Activated CD4-positive, alpha-beta memory T cell treated with anti-CD3 and anti-CD28 coated beads for 36 hours (primary cell): Measurements from ENCODE around the gene CILP2. TPM values are rescaled to one million over a fixed set of nuclear protein-coding genes. Genes with fewer than 3 reads are reported as not detected.

Experiments used
- CTCF ChIA-PET: fragments of 350-600 bp; sonication (Branson Sonifier 250); formaldehyde crosslinking; loops from one replicate; lab custom pipeline; 2021; ENCODE audit warnings: antibody characterized with exemption, inconsistent platforms; lab: Charles Lee
- POLR2A ChIA-PET: fragments of 350-600 bp; sonication (Branson Sonifier 250); formaldehyde crosslinking; loops from one replicate; lab custom pipeline; 2021; ENCODE audit warnings: antibody characterized with exemption; lab: Charles Lee
- DNase-seq: peaks from one replicate; pipeline ENCODE4 v3.0.0-alpha.2; 2020
- H3K27ac Mint-ChIP-seq: one replicate; pipeline ENCODE4 v1.8.0; 2021; ENCODE audit warnings: mixed read lengths
- H3K27me3 Mint-ChIP-seq: one replicate; pipeline ENCODE4 v1.8.0; 2021; ENCODE audit warnings: mixed read lengths
- H3K36me3 Mint-ChIP-seq: one replicate; pipeline ENCODE4 v1.8.0; 2021; ENCODE audit warnings: mixed read lengths
- H3K4me1 Mint-ChIP-seq: one replicate; pipeline ENCODE4 v1.8.0; 2021; ENCODE audit warnings: low read depth, mixed read lengths
- H3K4me3 Mint-ChIP-seq: one replicate; pipeline ENCODE4 v1.8.0; 2021; ENCODE audit warnings: mild to moderate bottlenecking, mixed read lengths
- H3K9me3 Mint-ChIP-seq: one replicate; pipeline ENCODE4 v1.8.0; 2021; ENCODE audit warnings: mixed read lengths
- intact Hi-C: fragments of 100-400 bp; cut with micrococcal nuclease; formaldehyde crosslinking; loops from one replicate; pipeline ENCODE4 v1.15.1; 2023
- total RNA-seq, 2 experiments: library from RNA; stranded (reverse); gene quantifications; one replicate each; pipeline ENCODE4 v1.2.3, GENCODE V29; 2021

CILP2 gene, protein sequence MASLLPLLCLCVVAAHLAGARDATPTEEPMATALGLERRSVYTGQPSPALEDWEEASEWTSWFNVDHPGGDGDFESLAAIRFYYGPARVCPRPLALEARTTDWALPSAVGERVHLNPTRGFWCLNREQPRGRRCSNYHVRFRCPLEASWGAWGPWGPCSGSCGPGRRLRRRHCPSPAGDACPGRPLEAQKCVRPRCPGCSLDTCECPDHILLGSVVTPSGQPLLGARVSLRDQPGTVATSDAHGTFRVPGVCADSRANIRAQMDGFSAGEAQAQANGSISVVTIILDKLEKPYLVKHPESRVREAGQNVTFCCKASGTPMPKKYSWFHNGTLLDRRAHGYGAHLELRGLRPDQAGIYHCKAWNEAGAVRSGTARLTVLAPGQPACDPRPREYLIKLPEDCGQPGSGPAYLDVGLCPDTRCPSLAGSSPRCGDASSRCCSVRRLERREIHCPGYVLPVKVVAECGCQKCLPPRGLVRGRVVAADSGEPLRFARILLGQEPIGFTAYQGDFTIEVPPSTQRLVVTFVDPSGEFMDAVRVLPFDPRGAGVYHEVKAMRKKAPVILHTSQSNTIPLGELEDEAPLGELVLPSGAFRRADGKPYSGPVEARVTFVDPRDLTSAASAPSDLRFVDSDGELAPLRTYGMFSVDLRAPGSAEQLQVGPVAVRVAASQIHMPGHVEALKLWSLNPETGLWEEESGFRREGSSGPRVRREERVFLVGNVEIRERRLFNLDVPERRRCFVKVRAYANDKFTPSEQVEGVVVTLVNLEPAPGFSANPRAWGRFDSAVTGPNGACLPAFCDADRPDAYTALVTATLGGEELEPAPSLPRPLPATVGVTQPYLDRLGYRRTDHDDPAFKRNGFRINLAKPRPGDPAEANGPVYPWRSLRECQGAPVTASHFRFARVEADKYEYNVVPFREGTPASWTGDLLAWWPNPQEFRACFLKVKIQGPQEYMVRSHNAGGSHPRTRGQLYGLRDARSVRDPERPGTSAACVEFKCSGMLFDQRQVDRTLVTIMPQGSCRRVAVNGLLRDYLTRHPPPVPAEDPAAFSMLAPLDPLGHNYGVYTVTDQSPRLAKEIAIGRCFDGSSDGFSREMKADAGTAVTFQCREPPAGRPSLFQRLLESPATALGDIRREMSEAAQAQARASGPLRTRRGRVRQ
- total RNA-seq = under 1 TPM; 0.44 to 0.50 TPM

DNA sequence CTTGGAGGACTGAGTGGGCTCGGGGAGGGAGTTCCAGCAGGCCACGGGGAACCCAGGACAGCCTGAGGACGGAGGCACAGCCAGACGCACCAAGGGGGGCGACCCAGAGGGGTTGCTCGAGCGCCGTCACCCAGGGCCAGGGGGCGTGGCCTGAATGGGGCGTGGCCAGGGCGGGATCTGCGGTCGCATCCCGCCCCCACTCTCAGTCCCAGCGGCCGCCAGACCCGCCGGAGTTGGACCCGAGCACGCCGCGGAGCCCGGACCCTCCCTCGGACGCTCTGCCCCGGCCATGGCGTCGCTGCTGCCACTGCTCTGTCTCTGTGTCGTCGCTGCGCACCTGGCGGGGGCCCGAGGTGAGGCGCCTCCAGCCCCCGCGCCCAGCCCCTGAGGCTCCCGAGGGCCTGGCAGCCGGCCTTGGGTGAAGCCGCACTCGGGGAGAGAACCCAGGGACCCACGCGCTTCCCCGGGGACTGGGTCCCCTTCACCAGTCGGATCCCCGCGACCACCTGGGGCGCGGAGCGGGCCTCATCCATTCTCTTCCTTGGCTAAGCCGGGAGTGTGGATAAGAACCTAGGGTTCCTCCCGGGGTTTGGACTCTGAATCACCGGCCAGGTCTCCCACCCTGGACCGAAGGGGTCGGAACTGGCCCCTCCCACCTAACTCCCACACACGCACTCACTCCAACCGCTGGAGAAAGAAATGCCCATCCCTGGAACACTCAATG is at the start of gene CILP2:
Gene CILP2 (plus strand): TSS at position 205 of the 724 bp plus-strand sequence. CDS start 85 bp downstream, at position 290.
- Mint-ChIP-seq H3K36me3 (no peaks in the 10 kb centered on the region), H3K27ac (peak within 1 kb of the TSS; percentile 19), H3K27me3 (peaks cover 5% of the 10 kb centered on the region), H3K4me3 (peak within 1 kb of the TSS; percentile 39), H3K9me3 (no peaks in the 10 kb centered on the region), H3K4me1 (peaks cover 26% of the 10 kb centered on the region)
- POLR2A ChIA-PET = no interaction called here
- peak; percentile 51 for DNase-seq
- CTCF ChIA-PET = interaction anchor here (1.2 to 3.3 kb wide), 2 partner anchors 15 to 106 kb away, joined by 6 to 35 read pairs; partner anchors contain the start of gene GMIP
- intact Hi-C loops = no loop called here

DNA sequence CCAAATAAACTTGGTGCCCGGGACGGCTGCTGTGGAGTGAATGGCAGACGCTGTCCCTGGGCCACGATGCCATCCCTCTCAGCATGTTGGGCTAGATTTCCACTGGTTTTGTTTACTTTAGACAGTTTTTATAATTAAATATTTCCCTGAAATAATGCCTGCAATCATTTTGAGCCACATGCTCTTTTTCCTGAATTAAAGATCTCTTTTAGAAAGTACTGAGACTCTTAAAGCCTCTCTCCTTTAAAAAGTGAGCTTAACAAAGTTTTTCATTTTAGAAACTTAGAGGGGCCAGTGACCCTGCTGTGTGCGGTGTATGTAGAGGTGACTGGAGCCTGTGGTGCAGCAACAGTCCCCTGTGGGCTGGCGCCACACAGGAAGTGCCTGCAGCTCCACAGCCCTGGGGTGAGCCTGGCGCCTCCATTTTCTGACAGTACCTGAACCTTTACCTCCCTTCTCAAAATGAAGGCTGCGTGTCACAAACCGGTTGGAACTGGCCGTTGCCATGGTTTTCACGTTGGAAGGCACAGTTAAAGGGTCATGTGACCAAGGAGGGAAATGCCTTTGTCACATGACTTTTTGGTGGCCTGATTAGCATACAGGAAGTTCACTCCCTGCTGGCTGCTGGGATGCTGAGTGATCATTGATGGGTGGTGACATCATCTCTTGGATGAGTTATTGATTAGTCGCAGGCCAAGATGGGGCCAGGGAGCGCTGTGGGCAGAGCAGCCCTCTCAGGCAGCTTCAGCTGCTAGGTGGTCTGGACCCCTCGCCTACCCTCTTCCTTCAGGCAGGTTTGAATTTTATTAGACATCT is 49.0 kb upstream of the CILP2 start:
- peak; percentile 97 for DNase-seq
- POLR2A ChIA-PET = interaction anchor here (0.6 to 3.7 kb wide), 7 partner anchors 8 to 124 kb away, joined by 3 to 23 read pairs (median 4); partner anchors contain the start of genes GATAD2A and TSSK6
- Mint-ChIP-seq H3K36me3 (peaks cover 8% of the 10 kb centered on the region), H3K9me3 (no peaks in the 10 kb centered on the region), H3K27ac (peak overlapping the region; percentile 95), H3K27me3 (no peaks in the 10 kb centered on the region), H3K4me1 (peaks cover 51% of the 10 kb centered on the region), H3K4me3 (peak overlapping the region; percentile 57)
- CTCF ChIA-PET = interaction anchor here (0.6 to 6.3 kb wide), 18 partner anchors 13 to 339 kb away, joined by 3 to 215 read pairs (median 9); partner anchors contain the start of genes BORCS8, GATAD2A, NDUFA13 and RFXANK
- intact Hi-C loops = loop anchor here (1.0 to 2.0 kb wide), 7 partner anchors 30 to 297 kb away; partner anchors contain the start of genes BORCS8, GATAD2A, MAU2 and RFXANK

DNA sequence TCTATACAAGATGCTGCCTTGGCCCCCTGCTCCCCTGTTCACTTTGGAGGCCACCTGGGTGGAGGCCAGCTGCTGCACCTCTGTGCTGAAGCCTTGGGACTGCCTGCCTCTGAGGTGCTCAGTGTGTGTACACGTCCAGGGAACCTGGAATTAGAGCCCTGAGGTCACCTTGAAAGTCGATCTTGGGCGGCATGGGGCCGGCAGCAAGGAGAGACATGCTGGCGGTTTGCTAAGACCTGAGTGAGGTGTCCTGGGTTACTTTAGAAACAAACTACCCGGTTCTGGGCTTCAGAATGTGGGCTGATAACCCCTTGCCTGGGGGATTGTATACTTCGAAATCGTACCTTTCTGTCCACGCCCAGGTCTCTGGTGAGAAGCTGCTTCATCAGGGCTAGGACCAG is 48.3 kb upstream of the CILP2 start:
- intact Hi-C loops = loop anchor here (1.0 to 2.0 kb wide), 9 partner anchors 27 to 298 kb away; partner anchors contain the start of genes BORCS8, GATAD2A, MAU2 and NDUFA13
- no peaks in the 10 kb centered on the region for H3K9me3 Mint-ChIP-seq
- H3K27ac Mint-ChIP-seq = peak overlapping the region; percentile 95
- peaks cover 51% of the 10 kb centered on the region for H3K4me1 Mint-ChIP-seq
- peak; percentile 31 for DNase-seq
- ChIA-PET CTCF (interaction anchor here (0.6 to 6.3 kb wide), 34 partner anchors 11 to 340 kb away, joined by 3 to 215 read pairs (median 5); partner anchors contain the start of genes BORCS8, GATAD2A, NDUFA13 and RFXANK), POLR2A (interaction anchor here (0.6 to 3.7 kb wide), 6 partner anchors 9 to 125 kb away, joined by 3 to 23 read pairs (median 4); partner anchors contain the start of gene GATAD2A)
- peak overlapping the region; percentile 36 for H3K4me3 Mint-ChIP-seq
- no peaks in the 10 kb centered on the region for H3K27me3 Mint-ChIP-seq
- peaks cover 14% of the 10 kb centered on the region for H3K36me3 Mint-ChIP-seq

DNA sequence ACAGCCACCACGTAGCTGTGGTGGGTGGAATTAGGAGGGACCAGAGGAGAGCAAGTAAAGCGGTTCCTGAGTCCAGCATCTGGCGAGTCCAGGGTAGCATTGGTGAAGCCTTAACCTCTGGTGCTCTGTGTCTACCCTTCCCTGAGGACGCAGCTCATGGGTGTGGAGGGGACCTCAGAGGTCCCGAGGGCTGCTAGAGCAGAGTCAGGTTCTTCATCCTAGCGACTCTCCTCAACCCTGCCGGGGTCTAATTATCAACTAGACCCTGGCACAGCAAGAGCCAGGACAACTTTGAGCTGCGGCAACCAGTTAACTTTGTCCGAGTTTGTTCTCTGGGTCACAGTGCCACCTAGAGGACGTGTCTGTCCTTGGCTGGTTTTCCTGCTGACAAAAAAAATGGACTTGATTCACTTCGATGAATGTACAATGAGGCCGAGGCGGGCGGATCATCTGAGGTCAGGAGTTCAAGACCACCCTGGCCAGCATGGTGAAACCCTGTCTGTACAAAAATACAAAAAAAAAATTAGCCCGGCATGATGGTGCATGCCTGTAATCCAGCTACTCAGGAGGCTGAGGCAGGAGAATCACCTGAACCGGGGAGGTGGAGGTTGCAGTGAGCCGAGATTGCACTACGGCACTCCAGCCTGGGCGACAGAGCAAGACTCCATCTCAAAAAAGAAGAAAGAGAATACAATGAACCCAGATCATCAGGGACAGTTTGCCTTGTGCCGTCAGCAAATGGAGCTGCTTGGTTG is 47.7 kb upstream of the CILP2 start:
- DNase-seq = peak; percentile 88
- peaks cover 51% of the 10 kb centered on the region for H3K4me1 Mint-ChIP-seq
- ChIA-PET CTCF (interaction anchor here (0.6 to 6.3 kb wide), 40 partner anchors 10 to 410 kb away, joined by 3 to 215 read pairs (median 5); partner anchors contain the start of genes BORCS8, GATAD2A, NDUFA13 and NR2C2AP), POLR2A (interaction anchor here (0.5 to 3.7 kb wide), 9 partner anchors 22 to 507 kb away, joined by 3 to 23 read pairs (median 3); partner anchors contain the start of genes GATAD2A and NDUFA13)
- no peaks in the 10 kb centered on the region for H3K9me3 Mint-ChIP-seq
- peaks cover 16% of the 10 kb centered on the region for H3K36me3 Mint-ChIP-seq
- H3K27ac Mint-ChIP-seq = peak overlapping the region; percentile 95
- no peaks in the 10 kb centered on the region for H3K27me3 Mint-ChIP-seq
- H3K4me3 Mint-ChIP-seq = no peak overlapping the region
- intact Hi-C loops = loop anchor here (1.0 to 2.0 kb wide), 2 partner anchors 26 to 124 kb away; partner anchors contain the start of gene NDUFA13

DNA sequence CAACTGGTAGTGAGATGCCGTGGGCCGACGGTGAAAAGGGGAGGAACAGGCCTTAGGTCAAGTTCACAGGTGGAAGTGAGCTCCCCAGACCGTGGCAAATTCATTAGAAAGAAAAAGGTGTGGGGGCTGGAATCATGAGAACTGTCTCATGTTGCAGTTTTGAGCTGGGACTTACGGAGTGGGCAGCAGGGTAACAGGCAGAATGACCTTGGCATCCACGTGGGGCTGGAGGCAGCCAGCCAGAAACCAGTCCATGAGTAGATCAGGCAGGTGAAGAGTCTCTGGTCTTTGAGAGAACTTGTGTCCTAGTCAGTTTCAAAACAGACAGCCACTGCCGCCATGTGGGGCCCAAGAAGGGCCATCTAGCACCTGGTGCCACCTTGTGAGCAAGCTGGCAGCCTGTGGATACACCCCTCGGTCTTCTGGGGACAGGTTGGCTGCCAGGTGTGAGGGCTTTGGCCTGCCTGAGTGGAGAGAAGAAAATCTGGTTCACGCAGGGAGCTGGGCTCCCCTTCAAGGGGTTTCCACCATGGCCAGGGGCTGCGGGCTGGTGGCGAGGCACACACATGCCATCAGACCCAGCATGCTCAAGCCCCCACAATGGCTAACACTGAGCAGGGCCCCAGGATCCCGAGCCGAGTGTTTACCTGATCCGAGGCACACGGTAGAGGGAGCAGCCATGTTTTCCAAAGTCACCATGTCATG is 46.6 kb upstream of the CILP2 start:
- ChIA-PET CTCF (interaction anchor here (0.9 to 6.3 kb wide), 21 partner anchors 15 to 344 kb away, joined by 3 to 215 read pairs (median 6); partner anchors contain the start of genes BORCS8, GATAD2A, NDUFA13 and RFXANK), POLR2A (interaction anchor here (0.9 to 3.7 kb wide), 4 partner anchors 21 to 125 kb away, joined by 3 to 23 read pairs (median 4); partner anchors contain the start of gene GATAD2A)
- H3K36me3 Mint-ChIP-seq = peaks cover 24% of the 10 kb centered on the region
- H3K27ac Mint-ChIP-seq = no peak overlapping the region
- intact Hi-C loops = loop anchor here (2.0 kb wide), 1 partner anchor 25 kb away; the partner anchor contains the start of gene NDUFA13
- no peaks in the 10 kb centered on the region for H3K9me3 Mint-ChIP-seq
- H3K27me3 Mint-ChIP-seq = no peaks in the 10 kb centered on the region
- DNase-seq = no peak
- peaks cover 43% of the 10 kb centered on the region for H3K4me1 Mint-ChIP-seq
- H3K4me3 Mint-ChIP-seq = no peak overlapping the region

DNA sequence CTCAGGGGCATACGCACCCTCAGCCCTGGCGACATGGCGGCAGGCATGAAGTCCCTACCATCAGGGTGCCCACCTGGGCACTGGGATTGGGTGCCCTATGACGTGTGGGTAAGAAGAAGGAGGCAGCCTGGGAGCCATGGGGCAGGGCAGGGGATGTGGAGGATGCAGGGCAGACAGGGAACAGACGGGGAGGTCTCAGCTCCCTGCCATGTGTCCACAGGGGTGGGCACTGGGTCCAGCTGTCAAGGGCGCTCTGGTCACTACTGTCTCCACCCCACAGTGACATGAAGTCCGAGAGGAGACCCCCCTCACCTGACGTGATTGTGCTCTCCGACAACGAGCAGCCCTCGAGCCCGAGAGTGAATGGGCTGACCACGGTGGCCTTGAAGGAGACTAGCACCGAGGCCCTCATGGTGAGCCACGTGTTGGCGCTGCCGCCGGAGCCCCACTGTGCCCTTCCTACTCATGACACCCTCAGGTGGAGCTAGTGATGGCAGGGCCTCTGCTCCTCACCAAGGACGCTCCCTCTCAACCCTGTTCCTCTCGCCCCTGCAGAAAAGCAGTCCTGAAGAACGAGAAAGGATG is 45.9 kb upstream of the CILP2 start:
- H3K9me3 Mint-ChIP-seq = no peaks in the 10 kb centered on the region

DNA sequence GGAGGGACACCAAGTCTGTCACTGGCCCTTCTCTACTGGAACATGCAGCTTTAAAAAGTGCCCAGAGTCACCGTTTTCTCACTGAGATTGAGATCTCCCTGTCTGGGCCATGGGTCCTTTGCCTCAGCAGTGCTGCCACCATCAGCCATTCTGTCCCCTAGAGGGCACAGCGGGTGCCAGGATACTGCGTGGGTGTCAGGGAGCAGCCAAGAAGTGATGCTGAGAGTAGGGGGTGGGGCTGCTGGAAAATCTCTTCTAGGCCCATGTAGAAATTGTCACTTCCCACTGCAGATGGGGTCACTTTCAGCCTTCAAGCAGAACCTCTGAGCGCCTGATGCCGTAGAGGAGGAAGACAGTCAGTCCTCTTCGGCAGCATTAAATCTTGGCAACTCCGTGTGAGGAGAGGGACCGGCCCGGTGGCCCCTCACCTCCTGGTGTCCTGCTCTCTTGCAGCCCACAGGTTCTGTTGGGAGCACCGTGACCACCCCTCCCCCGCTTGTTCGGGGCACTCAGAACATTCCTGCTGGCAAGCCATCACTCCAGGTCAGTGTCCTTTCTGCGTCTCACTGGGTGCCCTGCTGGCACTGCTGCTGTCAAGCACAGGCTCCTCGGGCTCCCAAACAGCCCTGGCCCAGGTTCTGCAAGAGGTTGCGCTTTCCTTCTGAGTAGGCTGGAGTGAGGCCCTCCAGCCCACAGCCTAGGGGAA is 44.1 kb upstream of the CILP2 start:
- DNase-seq = no peak
- CTCF ChIA-PET = interaction anchor here (1.1 to 6.3 kb wide), 2 partner anchors 128 to 320 kb away, joined by 3 to 215 read pairs; no protein-coding TSS in a partner anchor
- POLR2A ChIA-PET = no interaction called here
- Mint-ChIP-seq H3K9me3 (no peaks in the 10 kb centered on the region), H3K27me3 (no peaks in the 10 kb centered on the region), H3K4me1 (peaks cover 21% of the 10 kb centered on the region), H3K36me3 (peaks cover 28% of the 10 kb centered on the region), H3K4me3 (no peak overlapping the region), H3K27ac (no peak overlapping the region)
- intact Hi-C loops = no loop called here

More for the DNA sequence above, 45.9 kb upstream of the CILP2 start:
- H3K4me1 Mint-ChIP-seq = peaks cover 37% of the 10 kb centered on the region
- CTCF ChIA-PET = interaction anchor here (0.6 to 6.3 kb wide), 4 partner anchors 86 to 171 kb away, joined by 3 to 215 read pairs (median 20); partner anchors contain the start of genes ATP13A1 and GATAD2A
- no peak overlapping the region for H3K4me3 Mint-ChIP-seq
- POLR2A ChIA-PET = interaction anchor here (0.9 to 1.5 kb wide), 2 partner anchors 20 to 87 kb away, joined by 3 read pairs; partner anchors contain the start of gene GATAD2A
- no peak overlapping the region for H3K27ac Mint-ChIP-seq
- intact Hi-C loops = no loop called here
- no peak for DNase-seq
- no peaks in the 10 kb centered on the region for H3K27me3 Mint-ChIP-seq
- H3K36me3 Mint-ChIP-seq = peaks cover 26% of the 10 kb centered on the region
